Measurements from ENCODE around the gene DNAAF5. TPM values are rescaled to one million over a fixed set of nuclear protein-coding genes. Genes with fewer than 3 reads are reported as not detected.

DNAAF5 gene
- polyA plus RNA-seq (2013, experiment 1 of 2), result 26.4 TPM
- polyA plus RNA-seq (2013, experiment 2 of 2), result 26.5 TPM

- no peak within 1 kb of the TSS for H4K91ac ChIP-seq (ENCODE audit: low read depth, low read length, poor library complexity)
- WGBS, 2 donors (ENCODE audit: extremely low coverage in 2 of 2, insufficient read length in 2 of 2, insufficient replicate concordance in 1 of 2), result no CpG with 5 or more reads among the region's 56 CpGs
- H3K18ac ChIP-seq (ENCODE audit: low read length), result peak within 1 kb of the TSS; percentile 90
- H3K9ac ChIP-seq (ENCODE audit: low read depth, low read length, poor library complexity), result peak within 1 kb of the TSS; percentile 99
- peaks cover 12 to 14% of the 10 kb centered on the region in 2 donors for H3K4me1 ChIP-seq (ENCODE audit: control insufficient read depth in 2 of 2, insufficient read depth in 1 of 2, low read depth in 1 of 2, low read length in 2 of 2)
- H2AFZ ChIP-seq (ENCODE audit: low read length), result peak within 1 kb of the TSS; percentile 92
- DNase-seq (ENCODE audit: low spot score), result peak; percentile 71
- peak within 1 kb of the TSS; percentile 17 for H4K8ac ChIP-seq (ENCODE audit: low read depth, low read length)
- no peak within 1 kb of the TSS for H3K27ac ChIP-seq (replicated peaks; ENCODE audit: low read length)
- H3K4me2 ChIP-seq (ENCODE audit: insufficient read depth, low read length, poor library complexity, severe bottlenecking), result peak within 1 kb of the TSS; percentile 91
- H2BK5ac ChIP-seq (ENCODE audit: low read length), result peak within 1 kb of the TSS; percentile 15
- peak within 1 kb of the TSS; percentile 79 to 99 for H3K4me3 ChIP-seq (ENCODE audit: low read length in 2 of 2)
- H3K27me3 ChIP-seq (ENCODE audit: control insufficient read depth in 3 of 3, insufficient read depth in 3 of 3, low read depth in 1 of 3, low read length in 3 of 3), result no peaks in the 10 kb centered on the region
- H3K23ac ChIP-seq (ENCODE audit: low read depth, low read length, poor library complexity), result peak within 1 kb of the TSS; percentile 90
- H2BK15ac ChIP-seq (ENCODE audit: low read length), result peak within 1 kb of the TSS; percentile 2
- H3K9me3 ChIP-seq (replicated peaks in 1 of 2; ENCODE audit: control insufficient read depth in 2 of 2, insufficient read depth in 1 of 2, low read depth in 1 of 2, low read length in 2 of 2), result peaks cover 3 to 7% of the 10 kb centered on the region in 2 donors
- H3K79me1 ChIP-seq (ENCODE audit: low read depth, low read length), result peaks cover 22% of the 10 kb centered on the region
- H2BK12ac ChIP-seq (ENCODE audit: low read length), result no peak within 1 kb of the TSS
- no peak within 1 kb of the TSS for H2BK120ac ChIP-seq (ENCODE audit: low read depth, low read length)
- H2AK5ac ChIP-seq (ENCODE audit: low read depth, low read length), result peak within 1 kb of the TSS; percentile 68
- H3K36me3 ChIP-seq (replicated peaks in 1 of 2; ENCODE audit: control insufficient read depth in 2 of 2, insufficient read depth in 2 of 2, low read length in 2 of 2), result peaks cover 22 to 28% of the 10 kb centered on the region in 2 donors
- H3K14ac ChIP-seq (ENCODE audit: low read length), result no peak within 1 kb of the TSS
- no peak within 1 kb of the TSS for H3K4ac ChIP-seq (ENCODE audit: low read length)
Observed at GRCh38 chr7:726084-726853, at the start of gene DNAAF5. Gene DNAAF5, plus strand, starts transcription at chr7:726699. Its CDS starts 22 bp downstream, at chr7:726721.

GRCh38 chr7:676972-677385 lies 49.5 kb upstream of the DNAAF5 start:
- Histone ChIP-seq H3K27me3 (ENCODE audit: control insufficient read depth in 3 of 3, insufficient read depth in 3 of 3, low read depth in 1 of 3, low read length in 3 of 3) (no peaks in the 10 kb centered on the region), H3K4me2 (ENCODE audit: insufficient read depth, low read length, poor library complexity, severe bottlenecking) (no peak overlapping the region), H2BK120ac (ENCODE audit: low read depth, low read length) (no peak overlapping the region), H2BK15ac (ENCODE audit: low read length) (no peak overlapping the region), H3K9me3 (replicated peaks in 1 of 2; ENCODE audit: control insufficient read depth in 2 of 2, insufficient read depth in 1 of 2, low read depth in 1 of 2, low read length in 2 of 2) (peaks cover 0 to 8% of the 10 kb centered on the region in 2 donors), H3K9ac (ENCODE audit: low read depth, low read length, poor library complexity) (no peak overlapping the region), H3K79me1 (ENCODE audit: low read depth, low read length) (peaks cover 3% of the 10 kb centered on the region), H3K27ac (replicated peaks; ENCODE audit: low read length) (no peak overlapping the region), H3K23ac (ENCODE audit: low read depth, low read length, poor library complexity) (no peak overlapping the region), H4K91ac (ENCODE audit: low read depth, low read length, poor library complexity) (no peak overlapping the region), H3K36me3 (replicated peaks in 1 of 2; ENCODE audit: control insufficient read depth in 2 of 2, insufficient read depth in 2 of 2, low read length in 2 of 2) (peaks cover 0 to 15% of the 10 kb centered on the region in 2 donors), H2AK5ac (ENCODE audit: low read depth, low read length) (no peak overlapping the region), H4K8ac (ENCODE audit: low read depth, low read length) (no peak overlapping the region), H3K18ac (ENCODE audit: low read length) (no peak overlapping the region), H3K14ac (ENCODE audit: low read length) (no peak overlapping the region), H3K4ac (ENCODE audit: low read length) (no peak overlapping the region), H2BK12ac (ENCODE audit: low read length) (no peak overlapping the region), H3K4me3 (ENCODE audit: low read length in 2 of 2) (peak overlapping the region in 1 of 2 donors; percentile 62), H2BK5ac (ENCODE audit: low read length) (no peak overlapping the region), H2AFZ (ENCODE audit: low read length) (no peak overlapping the region), H3K4me1 (ENCODE audit: control insufficient read depth in 2 of 2, insufficient read depth in 1 of 2, low read depth in 1 of 2, low read length in 2 of 2) (no peaks in the 10 kb centered on the region)
- WGBS, 2 donors (ENCODE audit: extremely low coverage in 2 of 2, insufficient read length in 2 of 2, insufficient replicate concordance in 1 of 2), result no CpG with 5 or more reads among the region's 23 CpGs
- no peak for DNase-seq (ENCODE audit: low spot score)

GRCh38 chr7:680411-681127 lies 45.9 kb upstream of the DNAAF5 start:
- Histone ChIP-seq H2BK12ac (ENCODE audit: low read length) (peak overlapping the region; percentile 46), H3K4me3 (ENCODE audit: low read length in 2 of 2) (no peak overlapping the region), H2AFZ (ENCODE audit: low read length) (no peak overlapping the region), H3K4ac (ENCODE audit: low read length) (no peak overlapping the region), H3K79me1 (ENCODE audit: low read depth, low read length) (peaks cover 8% of the 10 kb centered on the region), H2AK5ac (ENCODE audit: low read depth, low read length) (no peak overlapping the region), H3K9me3 (replicated peaks in 1 of 2; ENCODE audit: control insufficient read depth in 2 of 2, insufficient read depth in 1 of 2, low read depth in 1 of 2, low read length in 2 of 2) (peaks cover 2 to 14% of the 10 kb centered on the region in 2 donors), H3K4me1 (ENCODE audit: control insufficient read depth in 2 of 2, insufficient read depth in 1 of 2, low read depth in 1 of 2, low read length in 2 of 2) (no peaks in the 10 kb centered on the region), H3K27me3 (ENCODE audit: control insufficient read depth in 3 of 3, insufficient read depth in 3 of 3, low read depth in 1 of 3, low read length in 3 of 3) (no peaks in the 10 kb centered on the region), H3K9ac (ENCODE audit: low read depth, low read length, poor library complexity) (no peak overlapping the region), H3K23ac (ENCODE audit: low read depth, low read length, poor library complexity) (peak overlapping the region; percentile 63), H3K36me3 (replicated peaks in 1 of 2; ENCODE audit: control insufficient read depth in 2 of 2, insufficient read depth in 2 of 2, low read length in 2 of 2) (peaks cover 0 to 15% of the 10 kb centered on the region in 2 donors), H2BK15ac (ENCODE audit: low read length) (no peak overlapping the region), H3K14ac (ENCODE audit: low read length) (no peak overlapping the region), H3K27ac (replicated peaks; ENCODE audit: low read length) (no peak overlapping the region), H2BK120ac (ENCODE audit: low read depth, low read length) (no peak overlapping the region), H2BK5ac (ENCODE audit: low read length) (peak overlapping the region; percentile 49), H4K91ac (ENCODE audit: low read depth, low read length, poor library complexity) (no peak overlapping the region), H4K8ac (ENCODE audit: low read depth, low read length) (peak overlapping the region; percentile 10), H3K4me2 (ENCODE audit: insufficient read depth, low read length, poor library complexity, severe bottlenecking) (no peak overlapping the region), H3K18ac (ENCODE audit: low read length) (no peak overlapping the region)
- no peak for DNase-seq (ENCODE audit: low spot score)
- WGBS, 2 donors (ENCODE audit: extremely low coverage in 2 of 2, insufficient read length in 2 of 2, insufficient replicate concordance in 1 of 2), result no CpG with 5 or more reads among the region's 25 CpGs

All from neuronal stem cell (in vitro differentiated cells).